ENCODE measurements around the gene CLEC3B.

DNA sequence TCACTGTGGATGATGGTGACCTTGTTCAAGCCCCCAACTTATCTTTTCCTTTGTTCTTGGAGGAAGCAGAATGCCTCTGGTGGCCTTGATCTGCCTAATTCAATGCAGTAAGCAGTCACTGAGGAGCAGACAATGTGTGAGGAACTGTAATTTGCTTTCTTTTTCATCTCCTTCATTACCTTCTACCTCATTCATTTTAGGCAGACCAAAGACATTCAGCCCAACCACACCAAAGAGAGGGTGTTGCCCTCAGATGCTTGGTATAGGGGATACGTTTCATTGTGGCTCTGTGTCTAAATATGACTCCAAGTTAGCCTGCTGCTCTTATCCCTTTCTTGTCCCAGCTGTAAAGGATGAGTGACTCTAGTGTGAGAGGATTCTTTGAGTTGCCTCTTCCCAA lies 34.8 kb upstream of the CLEC3B start:
- TF ChIP-seq, protein P1, sequence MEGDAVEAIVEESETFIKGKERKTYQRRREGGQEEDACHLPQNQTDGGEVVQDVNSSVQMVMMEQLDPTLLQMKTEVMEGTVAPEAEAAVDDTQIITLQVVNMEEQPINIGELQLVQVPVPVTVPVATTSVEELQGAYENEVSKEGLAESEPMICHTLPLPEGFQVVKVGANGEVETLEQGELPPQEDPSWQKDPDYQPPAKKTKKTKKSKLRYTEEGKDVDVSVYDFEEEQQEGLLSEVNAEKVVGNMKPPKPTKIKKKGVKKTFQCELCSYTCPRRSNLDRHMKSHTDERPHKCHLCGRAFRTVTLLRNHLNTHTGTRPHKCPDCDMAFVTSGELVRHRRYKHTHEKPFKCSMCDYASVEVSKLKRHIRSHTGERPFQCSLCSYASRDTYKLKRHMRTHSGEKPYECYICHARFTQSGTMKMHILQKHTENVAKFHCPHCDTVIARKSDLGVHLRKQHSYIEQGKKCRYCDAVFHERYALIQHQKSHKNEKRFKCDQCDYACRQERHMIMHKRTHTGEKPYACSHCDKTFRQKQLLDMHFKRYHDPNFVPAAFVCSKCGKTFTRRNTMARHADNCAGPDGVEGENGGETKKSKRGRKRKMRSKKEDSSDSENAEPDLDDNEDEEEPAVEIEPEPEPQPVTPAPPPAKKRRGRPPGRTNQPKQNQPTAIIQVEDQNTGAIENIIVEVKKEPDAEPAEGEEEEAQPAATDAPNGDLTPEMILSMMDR (IDR thresholded peaks at IDR 0.05; ENCODE audit: insufficient read depth, low read length) = no peak
- TF ChIP-seq, protein P2, sequence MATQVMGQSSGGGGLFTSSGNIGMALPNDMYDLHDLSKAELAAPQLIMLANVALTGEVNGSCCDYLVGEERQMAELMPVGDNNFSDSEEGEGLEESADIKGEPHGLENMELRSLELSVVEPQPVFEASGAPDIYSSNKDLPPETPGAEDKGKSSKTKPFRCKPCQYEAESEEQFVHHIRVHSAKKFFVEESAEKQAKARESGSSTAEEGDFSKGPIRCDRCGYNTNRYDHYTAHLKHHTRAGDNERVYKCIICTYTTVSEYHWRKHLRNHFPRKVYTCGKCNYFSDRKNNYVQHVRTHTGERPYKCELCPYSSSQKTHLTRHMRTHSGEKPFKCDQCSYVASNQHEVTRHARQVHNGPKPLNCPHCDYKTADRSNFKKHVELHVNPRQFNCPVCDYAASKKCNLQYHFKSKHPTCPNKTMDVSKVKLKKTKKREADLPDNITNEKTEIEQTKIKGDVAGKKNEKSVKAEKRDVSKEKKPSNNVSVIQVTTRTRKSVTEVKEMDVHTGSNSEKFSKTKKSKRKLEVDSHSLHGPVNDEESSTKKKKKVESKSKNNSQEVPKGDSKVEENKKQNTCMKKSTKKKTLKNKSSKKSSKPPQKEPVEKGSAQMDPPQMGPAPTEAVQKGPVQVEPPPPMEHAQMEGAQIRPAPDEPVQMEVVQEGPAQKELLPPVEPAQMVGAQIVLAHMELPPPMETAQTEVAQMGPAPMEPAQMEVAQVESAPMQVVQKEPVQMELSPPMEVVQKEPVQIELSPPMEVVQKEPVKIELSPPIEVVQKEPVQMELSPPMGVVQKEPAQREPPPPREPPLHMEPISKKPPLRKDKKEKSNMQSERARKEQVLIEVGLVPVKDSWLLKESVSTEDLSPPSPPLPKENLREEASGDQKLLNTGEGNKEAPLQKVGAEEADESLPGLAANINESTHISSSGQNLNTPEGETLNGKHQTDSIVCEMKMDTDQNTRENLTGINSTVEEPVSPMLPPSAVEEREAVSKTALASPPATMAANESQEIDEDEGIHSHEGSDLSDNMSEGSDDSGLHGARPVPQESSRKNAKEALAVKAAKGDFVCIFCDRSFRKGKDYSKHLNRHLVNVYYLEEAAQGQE (IDR thresholded peaks at IDR 0.05; ENCODE audit: insufficient replicate concordance, low read depth) = no peak
- no peak for TF ChIP-seq POLR2AphosphoS5 (IDR thresholded peaks at IDR 0.05; ENCODE audit: low read depth)
- no peak for TF ChIP-seq GABPA (IDR thresholded peaks at IDR 0.05; ENCODE audit: low read depth)
